ENCODE data around the gene DUSP19.
A peak's percentile ranks its signal among the peaks of the same experiment; 100 is the strongest.
"Not testable (repeated sequence)": the region's sequence is repeated elsewhere in the genome, so short reads cannot be mapped to it uniquely, and the experiment has no call there.

Gene DUSP19, protein sequence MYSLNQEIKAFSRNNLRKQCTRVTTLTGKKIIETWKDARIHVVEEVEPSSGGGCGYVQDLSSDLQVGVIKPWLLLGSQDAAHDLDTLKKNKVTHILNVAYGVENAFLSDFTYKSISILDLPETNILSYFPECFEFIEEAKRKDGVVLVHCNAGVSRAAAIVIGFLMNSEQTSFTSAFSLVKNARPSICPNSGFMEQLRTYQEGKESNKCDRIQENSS

DNA sequence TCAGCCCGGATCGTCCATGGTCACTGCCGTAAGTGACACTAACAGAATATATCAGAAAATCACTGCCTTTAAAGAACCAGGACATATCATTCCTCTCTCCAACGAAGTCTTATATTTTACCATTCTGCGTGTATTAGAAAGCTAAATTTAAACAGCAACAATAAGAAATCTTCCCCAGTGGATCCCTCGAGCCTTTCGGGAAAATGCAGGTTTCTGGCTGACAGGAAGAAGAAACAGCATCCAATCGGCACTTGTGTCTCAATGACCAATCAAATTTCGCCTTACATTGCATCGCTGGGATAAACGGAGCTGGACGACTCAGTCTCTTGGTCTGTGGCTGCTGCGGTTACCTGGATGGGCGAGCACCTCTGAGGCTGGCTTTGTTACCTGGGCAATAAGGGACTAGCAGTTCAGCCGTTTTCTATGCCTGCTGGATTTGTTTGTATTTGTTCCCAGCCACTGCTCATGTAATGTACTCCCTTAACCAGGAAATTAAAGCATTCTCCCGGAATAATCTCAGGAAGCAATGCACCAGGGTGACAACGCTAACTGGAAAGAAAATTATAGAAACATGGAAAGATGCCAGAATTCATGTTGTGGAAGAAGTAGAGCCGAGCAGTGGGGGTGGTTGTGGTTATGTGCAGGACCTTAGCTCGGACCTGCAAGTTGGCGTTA, at the start of gene DUSP19:
Gene DUSP19, plus strand, starts transcription at position 284 of the 675 bp plus-strand sequence. Its CDS starts 187 bp downstream, at position 471.
- peak; percentile 44 to 61 for DNase-seq (ENCODE audit: low read depth in 2 of 2, low spot score in 1 of 2)

DNA sequence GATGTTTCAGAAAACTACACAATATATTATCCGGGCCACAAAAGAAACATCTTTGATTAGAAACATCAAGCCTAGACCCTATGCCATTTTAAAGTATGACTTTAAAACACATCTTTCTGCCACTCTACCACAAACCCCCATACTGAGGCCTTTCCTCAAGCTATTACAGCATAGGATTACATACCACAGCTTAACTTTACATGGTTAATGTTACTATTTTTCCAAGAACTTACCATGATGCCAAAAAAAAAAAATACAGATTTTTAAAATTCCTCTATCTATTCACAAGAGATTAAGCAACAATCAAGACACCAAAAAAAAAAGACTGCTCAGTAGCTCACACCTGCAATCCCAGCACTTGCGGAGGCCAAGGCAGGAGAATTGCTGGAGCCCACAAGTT, 49.3 kb upstream of the DUSP19 start:
- DNase-seq (ENCODE audit: low read depth in 2 of 2, low spot score in 1 of 2) = no peak

DNA sequence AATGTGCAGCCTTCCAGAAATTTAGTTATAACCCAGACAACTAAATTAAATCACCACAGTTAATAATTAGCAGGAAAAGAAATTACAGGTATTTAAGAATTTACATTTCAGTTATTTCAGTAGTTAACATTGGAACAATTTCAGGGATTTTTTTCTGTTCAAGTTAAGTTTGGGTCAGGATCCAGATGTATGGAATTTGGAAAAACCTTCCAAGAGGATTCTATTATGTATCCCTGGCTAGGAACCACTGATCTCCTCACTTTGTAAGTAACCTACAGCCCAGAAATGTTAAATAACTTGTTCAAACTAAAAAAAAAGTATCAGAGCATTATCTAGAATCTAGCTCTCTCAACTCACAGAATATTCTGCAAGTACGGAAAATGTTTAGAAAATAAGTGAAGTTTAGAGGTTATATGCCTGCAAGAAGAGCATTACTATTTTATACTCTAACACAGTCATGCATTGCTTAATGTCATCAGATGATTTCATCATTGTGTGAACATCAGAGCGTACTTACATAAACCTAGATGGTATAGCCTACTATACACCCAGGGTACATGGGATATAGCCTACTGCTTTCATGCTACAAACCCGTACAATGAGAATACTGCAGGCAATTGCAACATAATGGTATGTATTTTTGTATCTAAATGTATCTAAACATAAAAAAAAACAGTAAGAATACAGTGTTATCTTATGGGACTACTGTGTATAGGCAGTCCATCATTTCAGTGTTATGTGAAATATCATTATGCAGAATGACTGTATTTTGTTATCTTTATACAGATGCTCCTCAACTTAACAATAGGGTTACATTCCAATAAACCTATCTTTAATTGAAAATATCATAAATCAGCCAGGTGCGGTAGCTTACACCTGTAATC, 46.4 kb upstream of the DUSP19 start:
- DNase-seq (ENCODE audit: low read depth in 2 of 2, low spot score in 1 of 2) = no peak

DNA sequence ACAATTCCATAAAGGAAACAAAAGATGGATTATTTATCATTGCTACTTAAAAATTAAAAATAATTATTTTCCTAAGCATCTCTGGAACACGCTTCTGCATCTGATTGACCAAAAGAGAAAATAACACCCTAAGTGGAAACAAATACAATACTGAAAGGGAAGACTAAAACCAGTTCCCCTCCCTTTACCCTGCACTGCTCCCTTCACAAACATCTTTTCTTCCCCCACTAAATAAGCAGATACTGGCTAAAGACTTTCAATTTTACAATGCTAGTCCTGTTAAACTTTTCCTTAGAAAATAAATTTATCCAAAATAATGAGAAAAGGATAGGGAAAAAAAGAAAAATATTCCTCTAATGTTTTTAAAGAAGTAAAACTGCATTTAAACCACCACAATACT, 44.6 kb upstream of the DUSP19 start:
- no peak for DNase-seq (ENCODE audit: low read depth in 2 of 2, low spot score in 1 of 2)

DNA sequence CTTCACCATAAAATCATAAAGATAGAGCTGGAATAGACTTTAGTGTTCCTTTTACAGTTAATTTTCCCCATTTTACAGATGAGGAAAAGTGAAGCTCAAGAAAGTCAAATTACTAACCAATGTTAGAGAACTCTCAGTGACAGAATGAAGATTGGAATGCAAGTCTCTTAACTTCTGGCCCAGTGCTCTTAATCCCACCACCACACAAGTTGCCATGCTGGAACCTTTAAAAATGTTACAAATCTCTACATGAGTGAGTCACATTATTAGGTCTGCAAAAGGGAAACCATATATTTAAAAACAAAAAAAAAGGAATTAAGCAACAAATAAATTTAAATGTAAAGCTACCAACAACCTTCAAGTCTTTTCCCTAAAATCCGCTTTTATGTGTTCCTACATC, 43.7 kb upstream of the DUSP19 start:
- DNase-seq (ENCODE audit: low read depth in 2 of 2, low spot score in 1 of 2) = no peak

DNA sequence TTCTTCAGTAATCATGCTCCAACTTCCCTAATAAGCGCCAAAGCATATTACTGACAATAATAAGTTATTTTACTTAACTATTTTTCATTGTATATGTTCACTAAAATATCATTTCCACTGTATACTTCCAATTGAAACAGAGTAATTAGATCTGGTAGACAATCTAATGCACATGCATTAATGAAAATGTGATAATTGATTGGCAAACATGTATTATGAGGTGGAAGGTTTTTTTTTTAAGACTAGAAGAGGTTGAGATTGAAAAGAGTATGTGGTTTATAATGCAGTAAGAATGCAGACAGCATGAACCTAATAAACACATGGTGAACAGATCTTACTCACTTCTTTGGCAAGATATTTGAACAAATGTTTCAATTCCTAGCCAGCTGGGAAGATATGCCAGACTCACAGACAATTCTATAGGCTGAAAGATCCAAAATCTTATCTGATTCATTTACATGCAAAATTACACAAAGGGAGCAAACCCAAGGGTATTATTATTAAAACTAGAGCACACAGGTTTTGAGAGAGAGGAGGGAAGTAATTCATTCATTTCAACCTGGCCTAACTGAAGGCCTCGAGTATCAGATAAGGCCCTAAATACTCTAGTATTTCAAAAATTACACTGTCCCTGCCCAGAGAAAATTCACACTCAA, 43.1 kb upstream of the DUSP19 start:
- no peak for DNase-seq (ENCODE audit: low read depth in 2 of 2, low spot score in 1 of 2)

DNA sequence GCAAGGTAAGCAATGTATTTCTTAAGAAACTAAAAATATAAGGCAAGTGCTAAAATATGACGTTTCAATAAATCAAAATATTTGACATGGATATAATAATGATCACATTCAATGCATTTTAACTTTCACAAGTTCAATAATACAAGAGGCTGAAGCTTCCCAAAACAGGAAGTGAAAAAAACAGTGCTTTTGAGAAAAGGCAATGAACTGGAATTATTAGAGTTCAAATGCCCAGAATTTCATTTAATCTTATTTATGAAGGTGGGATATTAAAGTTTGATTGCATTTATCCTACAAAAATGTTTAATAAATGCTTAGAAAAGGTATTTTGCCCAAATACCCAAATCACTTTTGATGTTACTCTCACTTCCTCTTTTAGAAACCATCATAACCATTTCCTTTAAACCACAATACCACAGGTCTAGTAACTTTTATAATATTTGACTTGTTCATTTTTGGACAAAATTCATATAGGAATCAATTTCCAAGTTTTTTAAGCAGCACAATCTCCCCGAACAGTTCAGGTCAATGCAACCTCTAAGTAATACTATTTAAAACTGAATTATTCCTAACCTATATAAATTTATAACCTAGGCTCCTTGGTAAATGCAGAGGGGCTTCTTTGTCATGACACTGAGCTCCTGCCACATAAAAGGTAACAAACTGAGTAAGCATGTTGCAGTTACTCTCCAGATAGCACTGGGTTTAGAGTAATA, 42.4 kb upstream of the DUSP19 start:
- DNase-seq (ENCODE audit: low read depth in 2 of 2, low spot score in 1 of 2) = no peak

DNA sequence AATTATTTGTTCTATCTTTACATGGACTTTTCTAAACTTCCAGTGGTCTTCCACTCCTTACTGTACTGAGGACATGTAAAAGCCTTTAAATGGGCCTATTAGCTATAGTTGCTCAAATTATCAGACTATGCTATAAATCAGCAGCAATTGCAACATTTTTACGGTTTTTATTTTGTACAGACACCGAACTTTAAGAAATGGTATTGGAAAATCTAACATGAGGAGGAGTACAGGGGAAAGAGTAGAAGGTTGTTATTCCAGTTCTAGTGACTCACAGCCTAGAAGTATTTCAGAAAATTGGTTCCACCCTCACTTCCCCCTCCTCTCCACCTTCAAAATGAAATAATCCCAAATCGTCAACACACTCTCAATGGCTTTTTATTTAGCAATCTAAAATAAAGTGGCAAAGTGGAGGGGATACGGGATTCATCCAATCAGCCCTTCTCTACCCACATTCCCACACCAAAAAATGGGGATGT, 41.4 kb upstream of the DUSP19 start:
- no peak for DNase-seq (ENCODE audit: low read depth in 2 of 2, low spot score in 1 of 2)

DNA sequence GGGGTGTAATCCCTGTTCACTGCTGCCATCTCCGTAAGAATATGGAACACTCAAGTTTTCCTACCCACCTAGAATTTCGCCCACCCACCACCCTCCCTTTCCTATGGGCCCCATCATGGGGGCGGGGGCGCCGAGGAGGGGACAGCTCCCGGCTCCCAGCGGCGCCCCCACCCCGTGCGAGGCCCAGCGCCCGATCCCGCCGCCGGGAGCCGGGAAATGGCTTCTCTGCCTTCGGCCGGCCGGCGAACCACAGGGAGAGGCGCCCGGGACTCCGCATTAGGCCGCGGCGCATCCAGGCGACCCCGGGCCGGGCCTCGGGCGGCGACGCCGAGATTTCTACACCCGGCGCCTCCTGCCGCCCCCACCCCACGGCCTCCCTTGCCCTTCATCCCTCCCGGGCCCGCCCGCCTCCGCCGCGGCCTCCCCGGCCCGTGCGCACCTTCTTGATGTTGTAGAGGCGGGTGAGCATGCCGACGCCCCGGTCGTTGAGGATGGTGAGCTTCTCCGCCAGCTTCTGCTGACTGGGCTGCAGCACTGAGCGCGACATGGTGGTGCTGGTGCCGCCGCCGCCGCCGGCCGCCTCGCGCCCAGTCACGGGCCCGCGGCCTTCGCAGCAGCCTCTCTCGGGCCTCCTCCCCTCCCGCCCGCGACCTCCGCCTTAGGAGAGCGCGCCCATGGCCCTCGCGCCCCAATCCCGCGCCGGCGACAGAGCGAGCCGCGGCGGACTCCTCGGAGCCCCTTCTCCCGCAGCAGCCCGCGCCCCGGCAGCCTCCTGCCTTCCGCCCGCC, 40.8 kb upstream of the DUSP19 start:
- peak; percentile 5 for DNase-seq (ENCODE audit: low read depth in 2 of 2, low spot score in 1 of 2)

DNA sequence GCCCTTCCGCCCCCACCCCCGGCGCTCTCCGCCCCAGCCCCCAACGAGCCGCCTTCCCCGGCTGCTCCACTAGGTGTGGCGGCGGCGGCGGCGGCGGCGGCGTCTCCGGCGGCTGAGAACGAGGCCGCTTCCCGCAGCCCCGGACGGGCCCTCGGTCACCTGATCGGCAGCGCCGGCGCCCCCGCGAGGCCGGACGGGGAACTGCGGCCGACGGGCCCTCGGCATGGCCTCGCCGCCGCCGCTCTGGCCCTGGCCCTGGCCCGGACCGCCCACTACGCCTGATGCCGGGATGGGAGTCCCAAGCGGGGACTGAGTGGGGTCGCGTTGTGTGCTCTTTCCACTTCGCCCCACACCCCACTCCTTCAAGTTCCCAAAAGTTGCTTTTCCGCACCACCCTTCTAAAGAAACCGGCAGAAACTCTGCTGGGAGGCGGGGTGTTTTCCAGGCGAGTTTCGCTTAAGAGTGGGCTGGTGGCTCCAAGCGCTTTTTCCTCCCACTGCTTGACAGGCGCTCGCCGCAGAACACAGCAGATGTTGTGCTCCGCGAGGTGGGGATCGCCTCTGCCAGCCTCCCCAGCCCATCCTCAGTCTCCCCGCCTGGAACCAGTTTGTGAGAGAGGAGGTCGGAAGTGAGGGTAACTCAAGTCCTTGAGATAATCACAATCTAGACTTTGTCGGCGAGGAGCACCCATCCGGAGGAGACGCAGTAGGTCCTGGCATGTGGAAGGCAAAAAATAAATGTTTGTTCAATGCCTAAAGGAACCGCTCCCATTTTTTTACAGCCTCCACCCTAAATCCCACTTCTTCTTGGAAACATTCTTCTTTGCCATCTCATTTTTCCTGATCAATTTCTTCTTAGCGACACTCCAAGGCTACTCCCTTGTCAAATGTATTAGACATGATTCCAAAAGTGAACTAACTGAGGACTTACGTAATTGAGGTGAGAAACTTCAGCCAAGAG, 39.9 kb upstream of the DUSP19 start, which contains the start of gene NCKAP1:
Gene NCKAP1, minus strand, starts transcription at position 117 of the 960 bp plus-strand sequence. CDS start 358 bp downstream, outside the sequence.
- DNase-seq (ENCODE audit: low read depth in 2 of 2, low spot score in 1 of 2) = peak; percentile 53 to 59

DNA sequence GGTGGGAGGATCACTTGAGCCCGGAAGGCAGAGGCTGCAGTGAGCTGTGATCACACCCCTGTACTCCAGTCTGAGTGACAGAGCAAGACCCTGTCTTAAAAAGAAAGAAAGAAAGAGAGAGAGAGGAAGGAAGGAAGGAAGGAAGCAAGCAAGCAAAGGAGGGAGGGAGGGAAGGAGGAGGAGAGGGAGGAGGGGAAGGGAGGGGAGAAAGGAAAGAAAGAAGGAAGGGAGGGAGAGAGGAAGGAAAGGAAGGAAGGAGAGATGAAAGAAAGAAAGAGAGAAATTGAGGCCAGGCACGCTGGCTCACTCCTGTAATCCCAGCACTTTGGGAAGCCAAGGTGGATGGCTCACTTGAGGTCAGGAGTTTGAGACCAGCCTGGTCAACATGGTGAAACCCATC, 37.9 kb upstream of the DUSP19 start:
- no peak for DNase-seq (ENCODE audit: low read depth in 2 of 2, low spot score in 1 of 2)

DNA sequence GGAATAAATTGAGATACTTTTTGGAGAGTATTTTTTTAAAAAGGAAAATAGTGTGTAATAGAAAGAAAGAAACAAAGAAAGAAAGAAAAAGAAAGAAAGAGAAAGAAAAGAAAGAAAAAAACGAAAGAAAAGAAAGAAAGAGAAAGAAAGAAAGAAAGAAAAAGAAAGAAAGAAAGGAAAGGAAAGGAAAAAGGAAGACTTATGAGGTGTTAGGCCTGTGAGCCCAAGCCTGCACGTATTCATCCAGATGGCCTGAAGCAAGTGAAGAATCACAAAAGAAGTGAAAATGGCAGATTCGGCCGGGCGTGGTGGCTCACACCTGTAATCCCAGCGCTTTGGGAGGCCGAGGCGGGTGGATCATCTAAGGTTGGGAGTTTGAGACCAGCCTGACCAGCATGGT, 35.0 kb upstream of the DUSP19 start:
- DNase-seq (ENCODE audit: low read depth in 2 of 2, low spot score in 1 of 2) = not testable (repeated sequence)

DNA sequence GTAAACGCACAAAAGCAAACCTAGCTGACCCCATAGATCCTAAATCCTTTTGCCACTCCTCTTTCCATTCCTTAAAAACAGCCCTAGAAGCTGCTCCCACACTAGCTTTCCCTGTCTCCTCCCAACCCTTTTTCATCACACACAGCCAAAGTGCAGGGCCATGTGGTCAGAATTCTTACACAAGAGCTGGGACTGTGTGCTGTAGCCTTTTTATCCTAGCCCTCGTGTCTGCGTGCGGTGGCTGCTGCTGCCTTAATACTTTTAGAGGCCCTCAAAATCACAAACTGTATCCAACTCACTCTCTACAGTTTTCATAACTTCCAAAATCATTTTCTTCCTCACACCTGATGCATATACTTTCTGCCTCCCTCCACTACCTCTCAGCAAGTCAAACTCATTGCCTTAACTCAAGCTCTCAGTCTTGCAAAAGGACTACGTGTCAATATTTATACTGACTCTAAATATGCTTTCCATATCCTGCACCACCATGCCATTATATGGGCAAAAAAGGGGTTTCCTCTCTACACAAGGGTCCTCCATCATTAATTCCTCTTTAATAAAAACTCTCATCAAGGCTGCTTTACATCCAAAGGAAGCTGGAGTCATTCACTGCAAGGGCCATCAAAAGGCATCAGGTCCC, 30.9 kb upstream of the DUSP19 start:
- DNase-seq (ENCODE audit: low read depth in 2 of 2, low spot score in 1 of 2) = not testable (repeated sequence)

DNA sequence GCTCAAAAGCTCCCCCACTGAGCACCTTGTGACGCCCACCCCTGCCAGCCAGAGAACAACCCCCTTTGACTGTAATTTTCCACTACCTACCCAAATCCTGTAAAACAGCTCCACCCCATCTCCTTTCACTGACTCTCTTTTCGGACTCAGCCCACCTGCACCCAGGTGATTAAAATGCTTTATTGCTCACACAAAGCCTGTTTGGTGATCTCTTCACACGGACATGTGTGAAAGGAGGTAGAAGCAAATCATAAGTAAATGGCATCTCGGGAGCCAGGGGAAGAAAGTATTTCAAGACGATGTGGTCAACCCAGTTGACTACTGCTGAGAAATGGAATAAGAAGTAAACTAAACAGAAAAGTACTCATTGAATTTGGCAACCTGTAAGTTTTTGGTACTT, 29.1 kb upstream of the DUSP19 start:
- no peak for DNase-seq (ENCODE audit: low read depth in 2 of 2, low spot score in 1 of 2)

DNA sequence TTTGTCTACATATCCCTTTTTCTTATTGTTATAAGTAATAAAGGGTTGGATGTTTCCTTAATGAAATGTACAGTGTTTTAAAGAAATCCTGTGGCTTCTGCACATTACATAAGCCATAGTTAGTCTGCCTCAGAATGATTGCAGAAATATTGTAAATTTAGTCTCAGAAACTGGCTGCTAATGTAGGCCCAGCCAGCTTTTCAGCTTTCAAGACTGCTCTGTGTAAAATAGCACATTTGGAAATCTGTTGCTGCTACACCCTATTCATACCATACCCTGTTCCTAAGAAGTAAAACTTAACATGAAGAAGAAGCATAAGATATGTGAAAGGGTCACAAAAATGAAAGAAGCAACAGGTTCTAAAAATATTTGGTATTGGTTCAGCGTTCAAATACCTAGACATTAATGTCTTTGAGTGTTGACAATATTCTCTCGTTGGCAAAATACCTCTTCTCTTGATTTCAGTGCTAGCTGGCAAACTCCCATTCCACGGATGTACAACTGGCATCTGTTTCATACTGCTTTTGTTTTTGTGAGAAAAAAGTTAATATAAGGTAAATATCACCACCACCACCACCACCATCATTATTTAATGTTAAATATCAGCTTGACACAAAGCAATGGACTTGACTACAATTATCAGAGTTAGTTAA, 21.1 kb upstream of the DUSP19 start:
- no peak for DNase-seq (ENCODE audit: low read depth in 2 of 2, low spot score in 1 of 2)

DNA sequence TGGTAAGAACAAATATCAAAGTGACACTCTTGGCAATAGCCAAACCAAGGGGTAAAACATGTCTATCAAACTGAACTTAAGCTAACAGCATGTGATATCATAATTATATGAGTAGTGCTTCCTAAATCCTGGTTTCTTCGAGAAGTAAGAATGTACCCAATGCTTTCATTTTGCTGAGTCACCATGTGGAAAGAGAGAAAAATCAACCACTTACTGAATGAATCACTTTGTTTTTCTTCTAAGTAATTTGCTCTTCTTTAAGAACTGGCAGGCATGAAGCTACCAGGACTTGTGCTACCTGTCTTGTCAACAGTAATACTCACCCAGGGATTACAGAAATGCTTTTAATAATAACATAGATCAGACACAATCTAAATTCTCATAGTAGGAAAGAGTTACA, 19.0 kb upstream of the DUSP19 start:
- no peak for DNase-seq (ENCODE audit: low read depth in 2 of 2, low spot score in 1 of 2)

DNA sequence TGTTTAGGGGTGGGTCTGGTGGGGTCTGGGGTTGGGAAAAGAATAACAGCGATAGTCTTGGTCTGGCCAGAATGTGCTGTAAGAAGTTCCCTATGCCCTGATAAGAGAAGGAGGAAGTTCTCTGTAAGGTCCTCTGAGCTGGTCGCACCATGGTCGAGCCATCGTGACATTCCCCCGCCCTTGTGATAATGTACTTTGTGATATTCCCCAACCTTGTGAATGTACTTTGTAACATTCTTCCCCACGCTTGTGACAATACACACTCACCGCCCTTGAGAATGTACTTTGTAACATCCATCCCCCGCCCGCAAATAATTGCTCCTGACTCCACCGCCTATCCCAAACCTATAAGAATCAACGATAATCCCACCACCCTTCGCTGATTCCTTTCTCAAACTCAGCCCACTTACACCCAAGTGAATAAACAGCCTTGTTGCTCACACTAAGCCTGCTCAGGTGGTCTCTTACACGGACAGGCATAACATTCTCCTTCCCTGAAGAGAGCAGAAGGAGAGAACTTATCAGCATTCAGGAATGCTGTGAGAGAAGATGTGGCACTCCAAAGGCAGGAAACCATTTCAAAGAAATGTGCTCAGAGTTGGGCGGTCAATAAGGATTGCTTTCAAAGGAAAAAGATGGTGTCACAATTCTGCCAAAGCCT, 17.8 kb upstream of the DUSP19 start:
- DNase-seq (ENCODE audit: low read depth in 2 of 2, low spot score in 1 of 2) = no peak

Data from stimulated activated CD8-positive, alpha-beta memory T cell treated with anti-CD3 and anti-CD28 coated beads, Interleukin-4, amount 100 ng/mL, for 1 hour (primary cell).